Prostate gland (tissue), 2 donors: Measurements from ENCODE around the gene RAB28. TPM values are rescaled to one million over a fixed set of nuclear protein-coding genes. Genes with fewer than 3 reads are reported as not detected.

Experiments used
- DNase-seq: peaks from one replicate; pipeline ENCODE4 v3.0.0-alpha.2; 2019; ENCODE audit warnings: low spot score
- H3K27ac ChIP-seq, 2 donors: fragments of 200-600 bp; sonication (generic); 2 replicates each; pipeline ENCODE4 v1.5.1; 2017 to 2019
- H3K27me3 ChIP-seq: fragments of 200-600 bp; sonication (generic); replicated peaks from 2 replicates; pipeline ENCODE4 v1.5.1; 2019; ENCODE audit not compliant: insufficient read depth
- H3K36me3 ChIP-seq, 2 donors: fragments of 200-600 bp; sonication (generic); 1 replicate in 1 of 2; 2 replicates in 1 of 2; pipeline versions ENCODE4 v1.5.1 to v1.8.1; 2017 to 2019
- H3K4me1 ChIP-seq: fragments of 200-600 bp; sonication (generic); replicated peaks from 2 replicates; pipeline ENCODE4 v1.5.1; 2019
- H3K4me3 ChIP-seq, 2 donors: fragments of 200-600 bp; sonication (generic); 2 replicates each; pipeline ENCODE4 v1.5.1; 2017 to 2019
- H3K9me3 ChIP-seq: fragments of 200-600 bp; sonication (generic); 2 replicates; pipeline ENCODE4 v1.5.1; 2017
- POLR2A ChIP-seq: fragments of 450-650 bp; IDR thresholded peaks from one replicate; pipeline ENCODE4 v1.6.1; 2016; ENCODE audit warnings: antibody characterized with exemption, mild to moderate bottlenecking
- POLR2AphosphoS5 ChIP-seq: sonication (generic); formaldehyde crosslinking; IDR thresholded peaks from one replicate; pipeline ENCODE4 v1.6.1; 2017; ENCODE audit warnings: antibody characterized with exemption
- WGBS: methylation state at CpG from one replicate; pipeline ENCODE4 v1.1.5; 2018; 5-methylcytosine and 5-hydroxymethylcytosine counted together
- intact Hi-C: fragments of 100-400 bp; cut with DNase I; formaldehyde crosslinking; loops from one replicate; pipeline ENCODE4 v1.14.2; 2022
- total RNA-seq, 2 donors: library from RNA; depleted of rRNA; stranded (reverse); fragments of >200 nt; gene quantifications; one replicate each; pipeline ENCODE4 v1.1.0, GENCODE V29; 2016
- TF ChIP-seq, protein P1 (sequence below), 4 experiments: fragments of 200-600 bp in 2 of 4; fragments of 450-650 bp in 2 of 4; sonication (generic) in 2 of 4; IDR thresholded peaks; 1 replicate in 3 of 4; 2 replicates in 1 of 4; pipeline ENCODE4 v1.5.1; 2016 to 2019; ENCODE audit warnings: antibody characterized with exemption in 4 of 4, mild to moderate bottlenecking in 2 of 4, moderate library complexity in 2 of 4

RAB28 gene
- total RNA-seq, 2 donors from 2014 or later: 19.7 to 21.4 TPM

DNA sequence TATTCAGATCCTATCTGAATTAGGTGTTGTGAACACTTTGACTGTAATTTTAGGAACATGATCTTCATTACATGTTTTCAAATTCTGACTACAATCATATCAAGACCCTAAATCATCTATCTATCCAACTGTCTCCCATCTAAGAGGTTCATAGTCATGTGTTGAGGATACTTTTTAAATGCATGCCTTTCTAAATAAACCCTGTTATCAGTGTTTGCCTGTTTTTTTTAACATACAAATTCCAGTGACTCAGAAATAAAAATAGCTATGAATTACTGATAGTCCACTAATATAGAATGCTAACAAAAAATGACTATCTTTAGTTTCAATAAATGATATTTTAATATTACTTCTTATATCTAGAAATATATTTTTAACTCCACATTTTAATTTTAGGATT is 8.0 kb downstream of the RAB28 start:
- no peak overlapping the region for H3K4me3 ChIP-seq
- H3K4me1 ChIP-seq: no peaks in the 10 kb centered on the region
- H3K27me3 ChIP-seq: no peaks in the 10 kb centered on the region
- no peak for DNase-seq
- intact Hi-C loops: no loop called here
- no peak for TF ChIP-seq POLR2A
- TF ChIP-seq, protein P1, sequence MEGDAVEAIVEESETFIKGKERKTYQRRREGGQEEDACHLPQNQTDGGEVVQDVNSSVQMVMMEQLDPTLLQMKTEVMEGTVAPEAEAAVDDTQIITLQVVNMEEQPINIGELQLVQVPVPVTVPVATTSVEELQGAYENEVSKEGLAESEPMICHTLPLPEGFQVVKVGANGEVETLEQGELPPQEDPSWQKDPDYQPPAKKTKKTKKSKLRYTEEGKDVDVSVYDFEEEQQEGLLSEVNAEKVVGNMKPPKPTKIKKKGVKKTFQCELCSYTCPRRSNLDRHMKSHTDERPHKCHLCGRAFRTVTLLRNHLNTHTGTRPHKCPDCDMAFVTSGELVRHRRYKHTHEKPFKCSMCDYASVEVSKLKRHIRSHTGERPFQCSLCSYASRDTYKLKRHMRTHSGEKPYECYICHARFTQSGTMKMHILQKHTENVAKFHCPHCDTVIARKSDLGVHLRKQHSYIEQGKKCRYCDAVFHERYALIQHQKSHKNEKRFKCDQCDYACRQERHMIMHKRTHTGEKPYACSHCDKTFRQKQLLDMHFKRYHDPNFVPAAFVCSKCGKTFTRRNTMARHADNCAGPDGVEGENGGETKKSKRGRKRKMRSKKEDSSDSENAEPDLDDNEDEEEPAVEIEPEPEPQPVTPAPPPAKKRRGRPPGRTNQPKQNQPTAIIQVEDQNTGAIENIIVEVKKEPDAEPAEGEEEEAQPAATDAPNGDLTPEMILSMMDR (IDR thresholded peaks at IDR 0.05): no peak
- TF ChIP-seq POLR2AphosphoS5: no peak
- no peak overlapping the region for H3K27ac ChIP-seq
- H3K36me3 ChIP-seq: no peaks in the 10 kb centered on the region
- no peaks in the 10 kb centered on the region for H3K9me3 ChIP-seq

GRCh38 chr4:13471400-13471799 is 12.7 kb downstream of the RAB28 start:
- no peaks in the 10 kb centered on the region for H3K9me3 ChIP-seq
- no peak overlapping the region for H3K4me3 ChIP-seq
- no peaks in the 10 kb centered on the region for H3K4me1 ChIP-seq
- no peak overlapping the region for H3K27ac ChIP-seq
- intact Hi-C loops: no loop called here
- no peaks in the 10 kb centered on the region for H3K27me3 ChIP-seq
- no peaks in the 10 kb centered on the region for H3K36me3 ChIP-seq
- WGBS: 99% methylated on average over 3 of the region's 3 CpGs
- DNase-seq: no peak
- TF ChIP-seq, protein P1 (IDR thresholded peaks at IDR 0.05): no peak
- TF ChIP-seq POLR2AphosphoS5: no peak
- no peak for TF ChIP-seq POLR2A

GRCh38 chr4:13470379-13470778 is 13.8 kb downstream of the RAB28 start:
- H3K9me3 ChIP-seq: no peaks in the 10 kb centered on the region
- H3K4me3 ChIP-seq: no peak overlapping the region
- TF ChIP-seq, protein P1 (IDR thresholded peaks at IDR 0.05): no peak
- TF ChIP-seq POLR2A (no peak), POLR2AphosphoS5 (no peak)
- H3K4me1 ChIP-seq: no peaks in the 10 kb centered on the region
- DNase-seq: no peak
- intact Hi-C loops: no loop called here
- H3K27me3 ChIP-seq: no peaks in the 10 kb centered on the region
- H3K27ac ChIP-seq: no peak overlapping the region
- H3K36me3 ChIP-seq: no peaks in the 10 kb centered on the region

- H3K27ac ChIP-seq: no peak overlapping the region
- no peaks in the 10 kb centered on the region for H3K9me3 ChIP-seq
- 98% methylated on average over 3 of the region's 3 CpGs for WGBS
- no peaks in the 10 kb centered on the region for H3K27me3 ChIP-seq
- intact Hi-C loops: no loop called here
- DNase-seq: no peak
- no peaks in the 10 kb centered on the region for H3K36me3 ChIP-seq
- H3K4me3 ChIP-seq: no peak overlapping the region
- H3K4me1 ChIP-seq: no peaks in the 10 kb centered on the region
- no peak for TF ChIP-seq POLR2A
- TF ChIP-seq POLR2AphosphoS5: no peak
- TF ChIP-seq, protein P1 (IDR thresholded peaks at IDR 0.05): no peak
These were observed 19.2 kb downstream of the RAB28 start for GRCh38 chr4:13464973-13465372.

DNA sequence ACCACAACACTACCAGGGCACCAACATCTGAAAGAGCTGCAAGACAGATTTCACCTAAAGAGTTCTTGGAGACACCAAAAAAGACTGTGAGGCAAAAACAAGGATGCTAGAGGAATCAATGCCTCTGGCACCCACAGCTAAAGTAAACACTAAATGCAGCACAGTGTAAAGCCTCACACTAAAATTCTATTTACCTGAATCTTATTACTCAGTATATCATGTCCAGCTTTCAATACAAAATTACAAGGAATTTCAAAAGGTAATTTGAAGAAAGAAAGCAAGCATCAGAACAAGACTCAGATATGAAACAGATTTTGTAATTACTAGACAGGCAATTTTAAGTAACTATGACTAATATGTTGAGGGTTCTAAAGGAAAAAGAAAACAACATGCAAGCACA is 19.6 kb downstream of the RAB28 start:
- Histone ChIP-seq H3K27ac (no peak overlapping the region), H3K4me1 (no peaks in the 10 kb centered on the region), H3K9me3 (no peaks in the 10 kb centered on the region), H3K27me3 (no peaks in the 10 kb centered on the region), H3K36me3 (no peaks in the 10 kb centered on the region), H3K4me3 (no peak overlapping the region)
- TF ChIP-seq POLR2AphosphoS5 (no peak), POLR2A (no peak)
- TF ChIP-seq, protein P1 (IDR thresholded peaks at IDR 0.05): no peak
- no peak for DNase-seq
- intact Hi-C loops: no loop called here
